IPS-18c (cell line): Measurements from ENCODE around the gene PACSIN1.
"Not testable (repeated sequence)": the region's sequence is repeated elsewhere in the genome, so short reads cannot be mapped to it uniquely, and the experiment has no call there.

Experiments
- H3K4me3 ChIP-seq: 2 replicates; pipeline ENCODE4 v1.7.0; 2013; ENCODE audit warnings: low read depth, mild to moderate bottlenecking, low read length, moderate library complexity; ENCODE audit not compliant: insufficient read depth
- H3K9me3 ChIP-seq: one replicate; pipeline ENCODE4 v1.6.1; 2013; ENCODE audit warnings: mild to moderate bottlenecking, low read length, moderate library complexity; ENCODE audit not compliant: control insufficient read depth, insufficient read depth

Gene PACSIN1

DNA sequence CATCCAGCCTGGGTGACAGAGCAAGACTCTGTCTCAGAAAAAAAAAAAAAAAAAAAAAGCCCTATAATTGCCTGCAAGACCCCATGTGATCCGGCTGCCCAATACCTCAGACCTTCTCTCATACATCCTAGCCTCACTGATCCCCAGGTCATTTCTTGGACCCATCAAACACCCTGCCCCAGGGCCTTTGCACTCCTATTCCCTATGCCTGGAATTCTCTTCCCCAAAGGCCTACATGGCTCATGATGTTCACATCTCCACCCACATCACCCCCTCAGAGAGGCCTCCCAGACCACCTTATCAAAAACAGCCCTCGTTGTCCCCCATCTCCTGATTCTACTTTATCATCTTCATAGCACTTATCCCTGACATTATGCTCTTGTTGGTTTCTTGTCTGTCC, 8.9 kb downstream of the PACSIN1 start:
- H3K4me3 ChIP-seq = no peak overlapping the region
- peaks cover 2% of the 10 kb centered on the region for H3K9me3 ChIP-seq

DNA sequence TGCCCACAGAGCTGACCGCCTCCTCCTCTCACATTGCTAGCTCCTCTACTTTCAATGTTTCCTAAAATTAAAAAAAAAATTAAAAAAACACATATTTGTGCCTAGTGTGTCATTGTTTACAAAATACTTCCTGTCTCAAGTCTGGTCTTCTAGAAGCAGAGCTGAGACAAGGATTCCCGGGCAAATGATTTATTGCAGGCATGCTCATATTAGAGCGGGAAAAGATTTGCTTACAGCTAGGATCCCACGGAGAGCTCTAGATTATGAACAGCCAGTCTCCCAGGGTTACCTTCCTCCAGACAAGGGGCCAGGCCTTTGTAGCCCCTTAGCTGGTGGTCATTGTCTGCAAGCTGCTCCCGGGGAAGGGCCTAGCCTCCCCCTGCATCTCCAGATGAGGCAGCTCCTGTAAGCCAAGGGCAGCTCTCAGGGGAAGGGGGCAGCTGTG, 9.4 kb downstream of the PACSIN1 start:
- Histone ChIP-seq H3K4me3 (no peak overlapping the region), H3K9me3 (peaks cover 2% of the 10 kb centered on the region)

DNA sequence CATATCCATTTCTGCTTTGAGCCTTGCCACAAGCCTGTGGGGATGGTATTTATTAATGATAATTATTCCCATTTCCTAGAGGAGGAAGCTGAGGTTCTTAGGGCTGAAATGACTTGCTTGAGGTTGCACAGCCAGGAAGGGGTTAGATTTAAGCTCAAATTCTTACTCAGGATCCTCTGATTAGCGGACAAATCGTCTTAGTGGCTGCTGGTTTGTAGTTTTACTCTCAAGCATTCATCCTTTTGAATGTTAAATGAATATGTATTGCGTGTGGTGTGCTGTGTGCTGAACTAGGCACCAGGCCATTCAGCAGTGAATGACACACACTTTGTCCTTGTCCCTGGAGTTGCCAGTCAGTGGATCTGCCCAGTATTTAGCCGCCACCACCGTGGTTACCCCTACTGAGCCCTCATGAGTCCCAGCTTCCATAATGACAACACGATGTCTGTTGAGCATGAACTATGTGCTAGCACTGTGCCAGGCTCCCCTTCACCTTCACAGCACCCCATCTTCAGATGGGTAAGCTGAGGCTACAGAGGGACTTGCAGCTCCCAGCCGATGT, 10.0 kb downstream of the PACSIN1 start:
- H3K9me3 ChIP-seq = peaks cover 2% of the 10 kb centered on the region
- no peak overlapping the region for H3K4me3 ChIP-seq

DNA sequence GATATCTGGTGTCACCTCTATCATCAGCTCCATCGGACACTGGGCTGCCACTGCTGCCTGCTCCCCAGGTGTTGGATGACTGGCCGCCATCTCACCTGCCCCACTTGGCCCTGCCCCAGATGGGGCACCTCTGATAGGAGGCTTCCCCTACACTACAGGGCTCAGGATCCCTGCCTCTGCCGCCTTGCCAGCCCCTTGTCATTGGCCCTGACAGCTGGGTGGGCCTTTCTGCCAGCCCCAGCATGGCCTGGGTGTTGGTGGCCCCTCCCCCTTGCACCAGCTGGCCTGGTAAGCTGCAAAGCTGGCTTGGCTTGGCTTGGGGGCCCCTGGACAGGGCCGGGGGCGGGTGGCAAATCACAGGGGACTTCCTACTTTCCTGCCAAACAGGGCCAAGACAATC, 10.6 kb downstream of the PACSIN1 start:
- H3K4me3 ChIP-seq = no peak overlapping the region

DNA sequence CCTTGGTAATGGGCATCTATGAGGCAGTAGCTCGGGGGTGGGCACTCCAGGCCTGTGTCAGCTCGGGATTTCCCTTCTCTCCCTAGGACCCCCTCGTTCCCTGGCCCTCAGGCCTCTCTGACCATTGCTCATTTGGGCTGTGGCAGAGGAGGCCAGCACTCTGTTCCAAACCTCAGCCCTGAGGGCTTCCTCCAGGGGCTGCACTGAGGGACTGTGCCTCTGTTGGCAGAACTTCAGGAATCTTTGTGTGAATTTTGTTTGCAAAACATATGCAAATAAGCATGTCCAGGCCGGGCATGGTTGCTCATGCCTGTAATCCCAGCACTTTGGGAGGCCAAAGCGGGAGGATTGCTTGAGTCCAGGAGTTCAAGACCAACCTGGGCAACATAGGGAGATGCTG, 11.0 kb downstream of the PACSIN1 start:
- Histone ChIP-seq H3K9me3 (peaks cover 2% of the 10 kb centered on the region), H3K4me3 (no peak overlapping the region)

More for the DNA sequence above, 10.6 kb downstream of the PACSIN1 start:
- peaks cover 2% of the 10 kb centered on the region for H3K9me3 ChIP-seq

DNA sequence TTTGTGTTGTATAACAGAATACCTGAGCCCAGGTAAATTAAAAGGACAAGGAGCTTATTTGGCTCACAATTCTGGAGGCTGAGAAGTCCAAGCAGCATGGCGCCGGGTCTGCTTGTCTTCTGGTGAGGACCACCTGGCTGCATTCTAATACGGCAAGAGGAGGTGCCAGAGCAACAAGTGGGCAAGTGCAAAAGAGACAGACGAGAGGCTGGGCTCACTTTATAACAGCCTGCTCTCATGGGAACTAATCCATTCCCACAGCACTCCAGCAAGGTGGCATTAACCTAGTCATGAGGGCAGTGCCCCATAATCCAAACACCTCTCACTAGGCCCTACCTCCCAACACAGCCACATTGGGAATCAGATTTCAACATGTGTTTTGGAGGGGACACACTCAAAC, 12.9 kb downstream of the PACSIN1 start:
- Histone ChIP-seq H3K9me3 (peaks cover 2% of the 10 kb centered on the region), H3K4me3 (no peak overlapping the region)

DNA sequence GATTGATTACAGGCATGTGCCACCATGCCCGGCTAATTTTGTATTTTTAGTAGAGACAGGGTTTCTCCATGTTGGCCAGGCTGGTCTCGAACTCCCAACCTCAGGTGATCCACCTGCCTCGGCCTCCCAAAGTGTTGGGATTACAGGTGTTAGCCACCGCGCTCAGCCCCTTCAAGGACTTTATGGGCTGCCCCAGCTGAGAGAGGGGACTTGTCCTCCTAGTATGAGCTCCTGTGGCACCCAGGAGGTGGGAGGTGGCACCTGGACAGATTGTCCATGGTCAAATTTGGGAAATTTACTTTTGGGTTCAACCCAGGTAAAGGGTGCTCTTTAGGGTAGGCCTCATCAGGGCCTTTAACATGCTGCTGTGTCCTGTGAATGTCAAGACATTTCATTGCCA, 17.9 kb downstream of the PACSIN1 start:
- H3K9me3 ChIP-seq, H3K4me3 ChIP-seq: not testable (repeated sequence)

DNA sequence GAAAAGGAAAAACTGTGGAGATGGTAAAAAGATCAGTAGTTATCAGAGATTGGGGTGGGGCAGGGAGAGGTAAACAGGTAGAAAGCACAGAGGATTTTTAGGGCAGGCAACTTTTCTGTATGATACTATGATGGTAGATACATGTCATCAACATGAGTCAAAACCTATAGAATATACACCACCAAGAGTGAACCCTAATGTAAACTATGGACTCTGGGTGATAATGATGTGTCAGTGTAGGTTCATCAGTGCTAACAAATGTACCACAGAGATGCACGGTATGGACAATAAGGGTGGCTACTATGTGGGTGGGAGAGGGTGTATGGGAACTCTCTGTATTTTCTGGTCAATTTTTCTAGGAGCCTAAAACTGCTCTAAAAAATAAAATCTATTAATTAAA, 18.5 kb downstream of the PACSIN1 start:
- no peaks in the 10 kb centered on the region for H3K9me3 ChIP-seq
- H3K4me3 ChIP-seq = no peak overlapping the region

DNA sequence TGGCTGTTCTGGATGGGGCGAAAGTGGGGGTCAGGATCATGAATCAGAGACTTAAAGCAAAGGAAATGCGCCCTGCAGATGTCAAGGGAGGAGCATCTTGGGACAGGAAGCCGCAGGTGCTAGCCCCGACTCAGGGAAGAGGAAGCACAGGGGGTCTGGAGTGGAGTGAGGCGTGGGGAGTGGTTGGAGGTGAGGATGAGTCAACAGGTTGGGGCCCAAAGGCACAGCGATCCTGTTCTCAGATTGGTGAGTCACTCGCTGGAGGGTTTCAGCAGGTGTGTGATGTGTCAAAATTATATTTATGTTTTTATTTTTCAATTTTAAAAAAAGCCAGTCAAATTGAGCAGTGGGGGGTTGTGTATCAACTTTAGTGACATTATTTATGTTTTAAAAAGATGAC, 19.0 kb downstream of the PACSIN1 start:
- no peaks in the 10 kb centered on the region for H3K9me3 ChIP-seq
- H3K4me3 ChIP-seq = no peak overlapping the region

DNA sequence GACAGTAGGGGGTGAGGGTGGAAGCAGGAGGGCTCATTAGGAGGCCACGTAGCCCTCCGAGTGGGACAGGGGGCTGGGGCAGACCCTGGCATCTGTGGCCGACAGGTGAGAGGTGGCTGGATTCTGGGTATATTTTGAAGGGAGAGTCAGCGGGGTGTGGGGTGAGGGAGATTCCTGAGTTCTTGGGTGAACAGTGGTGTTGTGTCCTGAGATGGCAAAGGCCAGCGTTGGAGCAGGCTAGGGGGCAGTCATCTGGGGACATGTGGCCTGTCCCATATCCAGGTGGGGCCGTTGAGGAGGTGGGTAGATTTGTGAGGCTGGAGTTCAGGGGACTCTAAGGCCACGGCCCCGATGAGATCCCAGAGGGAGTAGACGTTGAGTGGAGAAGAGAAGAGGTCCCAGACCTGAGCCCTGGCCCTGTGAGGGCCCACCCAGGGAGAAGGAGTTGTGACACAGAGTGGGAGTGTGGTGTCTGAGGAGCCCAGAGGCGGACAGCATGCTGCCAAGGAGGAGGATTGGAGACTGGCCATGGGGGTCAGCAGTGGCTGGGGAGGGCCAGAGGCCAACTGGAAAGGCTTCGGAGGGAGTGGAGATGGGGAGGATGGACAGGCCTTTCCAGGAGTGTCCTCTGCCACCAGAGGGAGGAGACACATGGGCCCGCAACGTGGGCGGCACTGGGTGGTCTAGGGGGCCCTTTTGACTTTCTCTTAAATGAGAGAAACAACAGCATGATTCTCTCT, 19.6 kb downstream of the PACSIN1 start:
- H3K4me3 ChIP-seq = no peak overlapping the region
- no peaks in the 10 kb centered on the region for H3K9me3 ChIP-seq

DNA sequence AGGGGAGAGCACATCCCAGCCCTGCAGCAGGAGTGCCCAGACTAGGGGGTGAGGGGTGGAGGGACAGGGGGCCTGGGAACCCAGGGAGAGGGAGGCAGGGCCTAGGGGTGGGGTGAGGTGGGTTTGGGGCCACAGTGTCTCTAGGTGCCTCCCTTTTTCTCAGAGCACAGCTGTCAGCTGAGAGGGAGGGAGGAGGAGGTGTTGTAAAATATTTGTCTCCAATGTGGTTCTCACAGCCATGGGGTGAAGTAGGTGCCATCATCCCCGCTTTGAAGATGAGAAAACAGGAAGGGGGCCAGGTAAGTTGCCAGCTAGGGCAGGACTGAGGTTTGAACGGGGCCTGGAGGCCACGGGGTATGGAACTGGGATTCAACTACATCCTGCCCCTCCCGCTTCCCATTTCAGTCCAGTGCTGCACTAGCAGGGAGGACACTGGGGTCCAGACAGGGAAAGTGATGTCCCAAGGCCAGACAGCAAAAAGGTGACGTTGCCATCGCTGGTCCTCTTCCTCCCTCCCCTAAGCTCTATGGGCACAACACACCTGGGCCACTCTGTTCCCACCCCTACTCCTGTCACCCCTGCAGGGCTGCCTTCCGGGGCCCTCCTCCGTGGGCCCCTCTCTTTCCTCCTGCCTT, 20.3 kb downstream of the PACSIN1 start:
- Histone ChIP-seq H3K4me3 (no peak overlapping the region), H3K9me3 (no peaks in the 10 kb centered on the region)

DNA sequence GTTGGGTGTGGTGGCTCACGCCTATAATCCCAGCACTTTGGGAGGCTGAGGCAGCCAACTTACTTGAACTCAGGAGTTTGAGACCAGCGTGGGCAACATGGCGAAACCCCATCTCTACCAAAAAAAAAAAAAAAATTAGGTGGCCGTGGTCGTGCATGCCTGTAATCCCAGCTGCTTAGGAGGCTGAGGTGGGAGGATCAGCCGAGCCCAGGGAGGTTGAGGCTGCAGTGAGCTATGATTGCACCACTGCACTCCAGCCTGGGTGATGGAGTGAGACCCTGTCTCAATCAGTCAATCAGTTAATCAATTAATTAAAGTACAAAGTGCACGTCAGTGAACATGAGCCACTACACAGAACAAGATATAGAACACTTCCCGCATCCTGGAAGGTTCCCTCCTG, 21.0 kb downstream of the PACSIN1 start:
- not testable (repeated sequence) for H3K9me3 ChIP-seq, H3K4me3 ChIP-seq

DNA sequence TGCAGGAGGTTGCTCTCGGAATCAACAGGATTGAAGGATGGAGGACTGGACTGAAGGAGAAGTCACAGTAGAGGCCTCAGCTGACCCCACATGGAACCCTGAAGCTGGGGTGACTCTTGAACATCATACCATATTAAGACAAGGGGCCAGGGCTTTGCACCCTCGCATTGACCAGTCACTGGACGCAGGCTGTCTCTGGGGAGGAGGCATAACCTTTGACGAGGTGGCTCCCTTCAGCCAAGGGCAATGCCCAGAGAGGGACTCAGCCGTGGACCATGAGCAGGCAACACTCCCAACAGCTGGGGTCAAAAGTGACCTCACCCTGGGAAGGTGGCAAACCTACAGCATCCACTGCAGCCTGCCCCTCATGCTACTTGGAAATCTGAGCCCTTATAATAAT, 21.7 kb downstream of the PACSIN1 start:
- no peak overlapping the region for H3K4me3 ChIP-seq

DNA sequence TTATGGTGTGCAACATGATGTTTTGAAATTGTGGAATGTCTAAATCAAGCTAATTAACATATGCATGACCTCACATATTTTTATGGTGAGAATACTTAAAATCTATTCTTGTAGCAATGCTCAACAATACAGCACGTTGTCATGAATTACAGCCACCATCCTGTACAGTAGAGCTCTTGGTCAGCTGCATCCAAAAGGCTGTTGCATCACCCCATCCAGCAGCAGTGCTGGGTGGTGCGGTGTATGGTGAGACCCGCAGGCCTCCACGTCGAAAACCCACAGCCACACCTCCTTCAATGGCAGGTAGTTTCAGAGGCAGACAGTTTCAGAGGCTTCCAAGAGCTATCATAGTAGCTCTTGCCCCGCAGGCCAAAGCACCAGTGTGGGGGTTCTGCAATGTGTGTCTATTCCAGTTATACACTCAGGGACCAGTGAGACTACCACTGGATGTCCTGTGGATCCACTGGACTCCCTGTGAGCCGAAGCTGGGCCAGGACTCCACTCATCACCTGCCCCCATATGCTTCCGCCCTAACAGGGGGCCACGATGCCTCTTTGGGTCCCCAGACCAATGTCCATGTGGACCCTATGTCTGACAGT, 23.4 kb downstream of the PACSIN1 start:
- H3K4me3 ChIP-seq = no peak overlapping the region

More for the DNA sequence above, 21.7 kb downstream of the PACSIN1 start:
- H3K9me3 ChIP-seq = no peaks in the 10 kb centered on the region

DNA sequence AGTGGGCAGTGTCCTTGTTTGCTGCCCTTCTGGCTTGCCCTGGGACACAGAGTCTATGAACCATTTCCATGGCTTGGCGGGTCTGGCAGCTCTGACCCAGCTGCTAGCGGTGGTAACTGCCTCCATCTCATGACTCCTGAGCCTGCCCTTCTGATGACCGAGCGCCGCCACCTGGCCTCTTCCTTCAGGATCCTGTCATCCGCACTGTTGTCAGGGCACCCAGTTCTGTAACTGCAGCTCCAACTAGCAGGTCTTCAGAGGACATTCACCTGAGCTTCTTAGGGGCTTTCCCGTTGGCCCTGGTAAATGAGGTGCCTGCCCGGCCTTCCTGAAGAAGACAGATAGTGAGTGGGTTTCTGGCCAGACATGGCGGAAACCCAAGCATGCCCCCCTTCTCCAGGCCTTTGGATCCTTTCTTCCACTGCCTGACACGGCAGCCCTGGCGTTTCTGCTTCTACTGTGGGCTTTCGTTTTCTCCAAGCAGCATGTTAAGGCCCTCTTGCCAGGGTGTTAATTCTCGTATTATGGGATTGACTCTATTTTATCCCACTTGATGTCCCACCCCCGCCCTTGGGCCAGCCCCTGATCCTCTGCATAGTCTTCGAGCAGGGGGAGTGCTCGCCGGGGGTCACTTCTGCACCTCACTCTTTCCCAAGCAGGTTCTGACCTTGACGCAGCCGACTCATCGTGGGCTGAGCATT, 24.7 kb downstream of the PACSIN1 start:
- H3K4me3 ChIP-seq = no peak overlapping the region
- no peaks in the 10 kb centered on the region for H3K9me3 ChIP-seq

More for the DNA sequence above, 23.4 kb downstream of the PACSIN1 start:
- H3K9me3 ChIP-seq = no peaks in the 10 kb centered on the region

DNA sequence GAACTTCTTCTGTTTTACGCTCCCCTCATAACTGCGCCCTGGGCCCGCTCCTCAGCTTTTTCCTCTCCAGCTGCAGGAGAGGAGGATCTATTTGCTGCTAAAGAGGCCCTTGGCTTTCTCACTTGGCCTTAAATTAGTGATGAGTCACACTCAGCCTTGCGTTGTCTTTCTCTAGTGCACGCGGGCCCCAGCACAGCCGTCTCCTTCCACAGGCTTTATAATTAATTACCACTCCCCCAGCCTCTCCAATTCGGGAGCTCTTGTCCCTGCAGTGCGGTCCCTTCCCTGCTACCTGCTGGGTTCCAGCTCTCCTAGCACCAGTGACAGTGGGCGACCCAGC, 25.2 kb downstream of the PACSIN1 start:
- Histone ChIP-seq H3K9me3 (no peaks in the 10 kb centered on the region), H3K4me3 (no peak overlapping the region)

DNA sequence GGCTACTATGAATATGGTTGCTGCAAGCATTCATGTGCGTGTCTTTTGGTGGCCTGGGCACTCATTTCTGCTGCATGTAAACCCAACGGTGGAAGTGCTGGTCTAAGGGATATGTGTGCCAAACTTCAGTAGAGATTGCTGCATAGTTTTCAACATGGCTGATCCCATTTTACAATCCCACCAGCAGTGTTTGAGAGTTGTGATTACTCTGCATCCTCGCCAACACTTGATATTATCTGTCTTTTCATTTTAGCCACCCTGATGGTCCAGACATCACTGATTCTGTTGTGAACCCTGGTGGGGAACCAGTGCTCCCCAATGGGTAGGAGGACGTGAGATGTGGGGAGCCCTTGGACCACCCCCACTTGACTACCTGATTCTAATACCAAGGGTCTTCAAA, 27.5 kb downstream of the PACSIN1 start:
- Histone ChIP-seq H3K4me3 (no peak overlapping the region), H3K9me3 (no peaks in the 10 kb centered on the region)

DNA sequence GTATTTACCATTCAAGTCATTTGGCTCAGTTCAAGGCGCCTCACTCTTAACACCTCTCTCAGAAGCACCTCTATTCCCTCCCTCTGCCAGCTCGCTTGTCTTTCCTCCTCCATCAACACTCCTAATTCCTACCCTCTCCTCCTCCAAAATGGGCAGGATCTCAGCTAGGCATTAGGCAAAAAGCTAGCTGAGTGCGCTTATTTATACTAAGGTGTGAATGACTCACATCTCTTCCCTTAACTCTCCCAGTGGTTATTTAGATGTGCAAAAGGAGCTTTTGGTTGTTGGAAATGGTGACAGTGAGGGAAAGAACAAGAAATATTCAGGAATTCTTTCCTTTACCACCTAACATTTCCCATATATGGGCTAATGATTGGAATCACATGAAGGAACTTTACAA, 29.1 kb downstream of the PACSIN1 start:
- H3K9me3 ChIP-seq = no peaks in the 10 kb centered on the region
- H3K4me3 ChIP-seq = no peak overlapping the region
